Measurements from ENCODE around the gene NEUROD1.

- TF ChIP-seq EZH2phosphoT487 (IDR thresholded peaks at IDR 0.05; ENCODE audit: borderline replicate concordance, low read length) (no peak), CTCF (conservative IDR thresholded peaks at IDR 0.05; ENCODE audit: low read depth, low read length) (no peak)
Observed at GRCh38 chr2:181667234-181667633, 13.1 kb downstream of the NEUROD1 start.
